Measurements from ENCODE around the gene SMTNL2. TPM values are rescaled to one million over a fixed set of nuclear protein-coding genes. Genes with fewer than 3 reads are reported as not detected.

Gene SMTNL2
- 1 to 10 TPM in 2 of 4 donors, under 1 TPM in 1, not detected in 1; 0.25 to 3.0 (median 1.0) TPM for total RNA-seq

GRCh38 chr17:4584101-4584916 is at the start of gene SMTNL2:
Gene SMTNL2 (plus strand): TSS chr17:4584529. CDS start chr17:4584606, 77 bp downstream.
- H3K4me3 ChIP-seq (ENCODE audit: low read depth, poor library complexity, severe bottlenecking) = peak within 1 kb of the TSS; percentile 10
- no peak for TF ChIP-seq POLR2A (IDR thresholded peaks at IDR 0.05)
- TF ChIP-seq, protein P1, sequence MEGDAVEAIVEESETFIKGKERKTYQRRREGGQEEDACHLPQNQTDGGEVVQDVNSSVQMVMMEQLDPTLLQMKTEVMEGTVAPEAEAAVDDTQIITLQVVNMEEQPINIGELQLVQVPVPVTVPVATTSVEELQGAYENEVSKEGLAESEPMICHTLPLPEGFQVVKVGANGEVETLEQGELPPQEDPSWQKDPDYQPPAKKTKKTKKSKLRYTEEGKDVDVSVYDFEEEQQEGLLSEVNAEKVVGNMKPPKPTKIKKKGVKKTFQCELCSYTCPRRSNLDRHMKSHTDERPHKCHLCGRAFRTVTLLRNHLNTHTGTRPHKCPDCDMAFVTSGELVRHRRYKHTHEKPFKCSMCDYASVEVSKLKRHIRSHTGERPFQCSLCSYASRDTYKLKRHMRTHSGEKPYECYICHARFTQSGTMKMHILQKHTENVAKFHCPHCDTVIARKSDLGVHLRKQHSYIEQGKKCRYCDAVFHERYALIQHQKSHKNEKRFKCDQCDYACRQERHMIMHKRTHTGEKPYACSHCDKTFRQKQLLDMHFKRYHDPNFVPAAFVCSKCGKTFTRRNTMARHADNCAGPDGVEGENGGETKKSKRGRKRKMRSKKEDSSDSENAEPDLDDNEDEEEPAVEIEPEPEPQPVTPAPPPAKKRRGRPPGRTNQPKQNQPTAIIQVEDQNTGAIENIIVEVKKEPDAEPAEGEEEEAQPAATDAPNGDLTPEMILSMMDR (IDR thresholded peaks at IDR 0.05) = no peak
- WGBS, 2 donors = 0 to 2% methylated on average over 10 to 15 of the region's 100 CpGs
- intact Hi-C loops (cut with DNase I; ENCODE audit: low total_unique reads) = no loop called here
- DNase-seq (ENCODE audit: low spot score in 2 of 2) = no peak

GRCh38 chr17:4534928-4535666 is 49.2 kb upstream of the SMTNL2 start:
- WGBS, 2 donors = 61 to 65% methylated on average over 26 to 27 of the region's 27 CpGs
- TF ChIP-seq POLR2A (IDR thresholded peaks at IDR 0.05) = no peak
- TF ChIP-seq, protein P1 (IDR thresholded peaks at IDR 0.05) = no peak
- DNase-seq (ENCODE audit: low spot score in 2 of 2) = no peak
- intact Hi-C loops (cut with DNase I; ENCODE audit: low total_unique reads) = no loop called here
- H3K4me3 ChIP-seq (ENCODE audit: low read depth, poor library complexity, severe bottlenecking) = no peak overlapping the region

DNA sequence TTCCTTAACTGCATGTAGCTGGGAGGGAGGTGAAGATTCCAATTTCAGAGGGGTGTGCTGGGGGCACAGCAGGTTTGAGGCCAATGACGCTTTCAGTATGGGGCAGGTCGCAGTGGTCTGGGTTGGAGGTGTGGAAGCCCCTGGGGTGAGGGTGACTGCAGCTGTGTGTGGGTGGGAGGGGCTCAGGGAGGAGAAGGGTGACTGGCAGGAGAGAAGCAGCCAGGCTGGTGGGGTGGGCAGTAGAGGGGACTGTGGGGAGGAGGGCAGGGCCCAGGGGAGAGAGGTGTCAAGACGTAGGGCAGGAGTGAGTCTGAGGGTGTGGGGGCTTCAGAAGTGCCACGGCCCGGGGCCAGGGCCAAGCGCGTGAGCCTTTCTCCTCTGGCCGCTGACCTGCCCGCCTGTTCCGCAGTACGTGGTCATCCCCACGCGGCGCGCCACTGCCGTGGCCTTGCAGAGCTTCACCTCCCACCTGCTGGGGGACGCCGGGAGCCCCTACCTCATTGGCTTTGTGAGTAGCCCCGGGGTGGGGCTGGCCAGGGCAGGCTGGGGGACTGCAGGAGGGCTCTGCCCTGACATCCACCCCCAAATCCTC is 48.6 kb upstream of the SMTNL2 start:
- H3K4me3 ChIP-seq (ENCODE audit: low read depth, poor library complexity, severe bottlenecking) = no peak overlapping the region
- intact Hi-C loops (cut with DNase I; ENCODE audit: low total_unique reads) = no loop called here
- DNase-seq (ENCODE audit: low spot score in 2 of 2) = no peak
- TF ChIP-seq, protein P1 (IDR thresholded peaks at IDR 0.05) = no peak
- no peak for TF ChIP-seq POLR2A (IDR thresholded peaks at IDR 0.05)
- WGBS, 2 donors = 76 to 83% methylated on average over 9 to 16 of the region's 19 CpGs

GRCh38 chr17:4536259-4536741 is 48.0 kb upstream of the SMTNL2 start:
- WGBS, 2 donors = 46 to 49% methylated on average over 6 to 19 of the region's 19 CpGs
- intact Hi-C loops (cut with DNase I; ENCODE audit: low total_unique reads) = no loop called here
- no peak for DNase-seq (ENCODE audit: low spot score in 2 of 2)
- TF ChIP-seq POLR2A (IDR thresholded peaks at IDR 0.05) = no peak
- TF ChIP-seq, protein P1 (IDR thresholded peaks at IDR 0.05) = no peak
- no peak overlapping the region for H3K4me3 ChIP-seq (ENCODE audit: low read depth, poor library complexity, severe bottlenecking)

DNA sequence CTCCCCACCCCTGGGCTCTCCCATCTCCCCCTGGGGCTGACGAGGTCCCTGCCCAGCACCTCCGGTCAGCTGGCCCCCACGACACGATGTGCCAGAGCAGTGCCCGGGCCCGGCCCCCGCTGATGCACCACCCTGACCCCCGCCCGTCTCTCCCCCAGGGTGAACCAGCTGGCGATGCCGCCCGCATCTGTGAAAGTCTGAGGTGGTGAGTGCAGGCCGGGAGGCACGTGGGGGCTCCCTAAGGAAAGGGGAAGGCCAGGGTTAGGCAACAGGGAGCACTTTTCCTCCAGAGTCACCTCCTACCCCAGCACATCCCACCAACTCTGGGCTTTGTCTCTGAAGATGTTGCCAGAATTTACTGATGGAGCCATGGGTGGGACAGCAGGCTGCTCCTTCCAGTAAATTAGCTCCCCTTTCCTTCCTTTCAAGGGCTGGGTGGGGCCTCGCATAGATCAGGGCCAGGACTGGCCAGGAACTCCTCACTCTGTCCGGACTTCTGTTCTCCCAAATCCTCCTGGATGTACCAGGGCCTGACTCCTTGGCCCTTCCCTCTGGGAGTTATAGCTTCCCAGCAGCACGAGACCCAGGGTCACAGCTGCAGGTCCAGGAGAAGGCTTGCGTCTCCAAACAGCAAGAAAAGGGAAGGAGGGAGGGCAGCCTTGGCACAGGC is 47.5 kb upstream of the SMTNL2 start:
- no peak overlapping the region for H3K4me3 ChIP-seq (ENCODE audit: low read depth, poor library complexity, severe bottlenecking)
- 20% methylated on average over 14 to 18 of the region's 18 CpGs for WGBS, 2 donors
- intact Hi-C loops (cut with DNase I; ENCODE audit: low total_unique reads) = no loop called here
- TF ChIP-seq, protein P1 (IDR thresholded peaks at IDR 0.05) = no peak
- no peak for TF ChIP-seq POLR2A (IDR thresholded peaks at IDR 0.05)
- no peak for DNase-seq (ENCODE audit: low spot score in 2 of 2)
